ENCODE measurements around the gene ACSM2B.
"Not testable (repeated sequence)": the region's sequence is repeated elsewhere in the genome, so short reads cannot be mapped to it uniquely, and the experiment has no call there.

Gene ACSM2B

DNA sequence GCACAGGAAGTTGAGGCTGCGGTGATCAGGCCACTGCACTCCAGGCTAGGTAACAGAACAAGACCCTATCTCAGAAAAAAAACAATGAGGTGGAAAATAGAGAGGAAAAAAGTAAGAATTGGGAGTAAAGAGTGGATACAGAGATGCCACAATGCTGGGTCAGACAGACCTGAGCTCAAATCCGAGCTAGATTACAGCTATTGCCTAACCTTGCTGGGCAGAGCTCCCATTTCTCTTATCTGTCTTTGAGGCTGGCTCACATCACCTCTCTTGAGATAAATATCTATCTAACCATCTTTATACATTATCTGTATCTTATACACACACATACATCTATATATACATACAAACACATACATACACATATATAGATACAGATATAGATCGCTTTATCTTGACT lies 59.0 kb downstream of the ACSM2B start:
- peaks cover 48% of the 10 kb centered on the region; the same call in 1 of the 2 replicates for H3K9me3 ChIP-seq (ENCODE audit: insufficient read depth, low read depth, low read length)
- no peaks in the 10 kb centered on the region for H3K36me3 ChIP-seq (ENCODE audit: insufficient read depth, low read depth, low read length)
- no peak overlapping the region for H3K4me3 ChIP-seq (ENCODE audit: low read length)
- H3K27me3 ChIP-seq (ENCODE audit: insufficient read depth, low read length): no peaks in the 10 kb centered on the region
- no peak overlapping the region for H3K27ac ChIP-seq (ENCODE audit: low read length)
- no peak overlapping the region for H3K9ac ChIP-seq (ENCODE audit: low read depth, low read length)
- no peaks in the 10 kb centered on the region for H3K4me1 ChIP-seq (ENCODE audit: insufficient read depth, low read length)

DNA sequence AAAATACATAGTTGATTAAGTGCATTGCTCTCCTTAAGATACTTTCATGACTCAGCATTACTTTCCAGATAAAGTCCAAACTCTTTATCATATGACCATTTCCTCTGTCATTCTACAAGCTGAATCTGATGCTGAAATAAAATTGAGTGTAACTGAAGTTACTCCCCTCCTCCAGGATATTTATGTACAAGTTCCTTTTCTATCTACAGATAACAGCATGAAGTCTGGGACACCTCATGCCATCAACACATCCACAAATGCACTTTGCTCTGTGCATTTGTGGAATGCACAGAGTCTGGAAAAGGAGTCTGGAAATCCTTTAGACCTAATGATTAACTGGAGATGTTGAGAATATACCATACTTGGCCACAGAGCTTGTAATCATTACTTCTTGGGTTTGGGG lies 60.5 kb downstream of the ACSM2B start:
- H3K36me3 ChIP-seq (ENCODE audit: insufficient read depth, low read depth, low read length): no peaks in the 10 kb centered on the region
- no peak overlapping the region for H3K9ac ChIP-seq (ENCODE audit: low read depth, low read length)
- peaks cover 55% of the 10 kb centered on the region; the same call in 1 of the 2 replicates for H3K9me3 ChIP-seq (ENCODE audit: insufficient read depth, low read depth, low read length)
- no peaks in the 10 kb centered on the region for H3K4me1 ChIP-seq (ENCODE audit: insufficient read depth, low read length)
- H3K4me3 ChIP-seq (ENCODE audit: low read length): no peak overlapping the region
- H3K27ac ChIP-seq (ENCODE audit: low read length): no peak overlapping the region
- H3K27me3 ChIP-seq (ENCODE audit: insufficient read depth, low read length): no peaks in the 10 kb centered on the region

DNA sequence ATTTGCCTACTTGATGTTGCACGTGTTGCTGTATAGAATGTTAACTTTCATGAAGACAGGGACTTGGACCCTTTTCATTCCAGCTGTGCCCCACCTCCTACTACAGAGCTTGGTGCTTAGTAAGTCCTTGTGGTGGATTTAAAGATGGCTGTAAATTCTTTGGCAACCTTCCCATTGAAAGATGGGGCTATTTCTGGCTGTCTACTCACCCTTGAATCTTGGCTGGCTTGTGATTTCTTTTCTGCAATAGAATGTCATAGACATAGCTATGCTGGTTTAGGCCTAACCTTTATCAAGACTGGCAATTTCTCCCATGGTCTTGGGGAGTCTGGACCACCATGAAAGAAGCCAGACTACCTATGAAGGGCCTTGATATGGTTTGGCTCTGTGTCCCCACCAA lies 65.8 kb downstream of the ACSM2B start:
- Histone ChIP-seq H3K9me3 (ENCODE audit: insufficient read depth, low read depth, low read length) (peaks cover 77% of the 10 kb centered on the region), H3K27me3 (ENCODE audit: insufficient read depth, low read length) (no peaks in the 10 kb centered on the region), H3K27ac (ENCODE audit: low read length) (no peak overlapping the region), H3K36me3 (ENCODE audit: insufficient read depth, low read depth, low read length) (no peaks in the 10 kb centered on the region), H3K4me1 (ENCODE audit: insufficient read depth, low read length) (no peaks in the 10 kb centered on the region), H3K4me3 (ENCODE audit: low read length) (no peak overlapping the region), H3K9ac (ENCODE audit: low read depth, low read length) (no peak overlapping the region)

DNA sequence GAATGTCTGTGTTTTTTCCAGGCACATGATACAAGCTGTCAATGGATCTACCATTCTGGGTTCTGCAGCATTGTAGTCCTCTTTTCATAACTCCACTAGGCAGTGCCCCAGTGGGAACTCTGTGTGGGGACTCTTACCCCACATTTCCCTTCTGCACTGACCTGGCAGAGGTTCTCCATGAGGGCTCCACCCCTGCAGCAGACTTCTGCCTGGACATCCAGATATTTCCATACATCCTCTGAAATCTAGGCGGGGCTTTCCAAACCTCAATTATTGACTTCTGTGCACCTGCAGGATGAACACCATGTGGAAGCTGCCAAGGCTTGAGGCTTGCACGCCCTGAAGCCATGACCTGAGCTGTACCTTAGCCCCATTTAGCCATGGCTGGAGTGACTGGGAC lies 68.9 kb downstream of the ACSM2B start:
- Histone ChIP-seq H3K9me3 (ENCODE audit: insufficient read depth, low read depth, low read length) (peaks cover 73% of the 10 kb centered on the region), H3K27ac (ENCODE audit: low read length) (no peak overlapping the region), H3K9ac (ENCODE audit: low read depth, low read length) (no peak overlapping the region), H3K36me3 (ENCODE audit: insufficient read depth, low read depth, low read length) (no peaks in the 10 kb centered on the region), H3K4me3 (ENCODE audit: low read length) (no peak overlapping the region), H3K4me1 (ENCODE audit: insufficient read depth, low read length) (no peaks in the 10 kb centered on the region), H3K27me3 (ENCODE audit: insufficient read depth, low read length) (no peaks in the 10 kb centered on the region)

DNA sequence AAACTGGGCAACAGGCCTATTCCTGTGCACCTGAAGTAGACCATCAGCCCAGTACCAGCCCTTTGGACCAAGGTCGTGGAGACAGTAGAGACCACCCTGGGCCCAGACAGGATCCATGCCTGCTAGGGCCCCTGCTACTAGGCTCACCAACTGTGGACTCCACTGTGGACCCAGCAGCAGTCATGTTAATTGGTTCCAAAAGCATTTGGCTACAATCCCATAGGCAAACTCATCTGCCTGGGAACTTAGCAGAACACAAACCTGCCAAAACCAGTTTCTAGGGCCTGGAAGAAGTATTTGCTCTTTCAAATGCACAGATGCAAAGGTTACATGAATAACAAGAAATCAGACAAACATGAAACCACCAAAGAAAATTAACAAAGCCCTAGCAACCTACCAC lies 71.7 kb downstream of the ACSM2B start:
- no peak overlapping the region for H3K27ac ChIP-seq (ENCODE audit: low read length)
- no peaks in the 10 kb centered on the region for H3K36me3 ChIP-seq (ENCODE audit: insufficient read depth, low read depth, low read length)
- no peaks in the 10 kb centered on the region for H3K27me3 ChIP-seq (ENCODE audit: insufficient read depth, low read length)
- no peak overlapping the region for H3K9ac ChIP-seq (ENCODE audit: low read depth, low read length)
- no peaks in the 10 kb centered on the region for H3K4me1 ChIP-seq (ENCODE audit: insufficient read depth, low read length)
- H3K4me3 ChIP-seq (ENCODE audit: low read length): no peak overlapping the region
- peaks cover 56% of the 10 kb centered on the region for H3K9me3 ChIP-seq (ENCODE audit: insufficient read depth, low read depth, low read length)

DNA sequence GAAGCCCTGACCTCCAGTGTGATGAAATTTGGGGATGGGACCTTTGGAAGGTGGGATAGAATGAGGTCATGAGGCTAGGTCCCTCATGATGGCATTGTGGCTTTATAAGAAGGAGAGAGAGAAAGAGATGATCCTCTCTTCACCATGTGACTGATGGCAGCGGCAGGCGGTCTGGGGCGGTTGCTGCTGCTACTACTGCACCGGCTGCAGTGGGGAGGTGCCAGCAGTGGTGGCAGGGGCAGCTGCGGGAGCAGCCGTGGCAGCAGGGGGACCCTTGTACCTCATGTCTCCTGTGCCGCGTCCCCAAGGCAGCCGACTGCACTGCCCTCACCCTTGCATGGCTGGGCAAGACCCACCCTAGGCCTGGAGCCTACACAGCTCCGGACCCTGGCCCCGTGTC lies 84.7 kb downstream of the ACSM2B start:
- not testable (repeated sequence) for H3K27me3 ChIP-seq (ENCODE audit: insufficient read depth, low read length); H3K4me3 ChIP-seq (ENCODE audit: low read length); H3K27ac ChIP-seq (ENCODE audit: low read length); H3K36me3 ChIP-seq (ENCODE audit: insufficient read depth, low read depth, low read length); H3K9ac ChIP-seq (ENCODE audit: low read depth, low read length); H3K4me1 ChIP-seq (ENCODE audit: insufficient read depth, low read length); H3K9me3 ChIP-seq (ENCODE audit: insufficient read depth, low read depth, low read length)

DNA sequence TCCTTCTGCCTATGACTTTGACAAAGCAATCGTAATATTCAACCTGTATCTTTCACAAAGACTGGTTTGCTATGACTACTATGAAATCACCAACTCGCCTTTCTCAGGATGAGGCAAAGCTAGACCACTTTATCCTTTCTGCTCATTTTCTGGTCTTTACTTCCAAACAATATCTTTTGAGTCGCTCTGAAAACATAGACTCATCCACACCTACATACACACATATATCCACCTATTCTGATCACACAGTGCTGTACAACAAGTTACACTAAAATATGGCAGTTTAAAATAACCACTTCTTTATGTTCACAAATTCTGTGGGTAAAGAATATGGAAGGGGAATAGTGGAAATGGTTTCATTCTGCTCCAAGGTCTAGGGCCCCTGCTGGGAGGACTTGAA lies 85.2 kb downstream of the ACSM2B start:
- not testable (repeated sequence) for H3K9me3 ChIP-seq (ENCODE audit: insufficient read depth, low read depth, low read length); H3K9ac ChIP-seq (ENCODE audit: low read depth, low read length); H3K4me1 ChIP-seq (ENCODE audit: insufficient read depth, low read length); H3K36me3 ChIP-seq (ENCODE audit: insufficient read depth, low read depth, low read length); H3K27ac ChIP-seq (ENCODE audit: low read length); H3K27me3 ChIP-seq (ENCODE audit: insufficient read depth, low read length); H3K4me3 ChIP-seq (ENCODE audit: low read length)

All from iPS-20b (cell line).